Upper lobe of right lung (tissue), 1 donor: ENCODE measurements around the gene GPR137C. TPM values are rescaled to one million over a fixed set of nuclear protein-coding genes. Genes with fewer than 3 reads are reported as not detected.
"Not testable (repeated sequence)": the region's sequence is repeated elsewhere in the genome, so short reads cannot be mapped to it uniquely, and the experiment has no call there.

Experiments
- ATAC-seq: fragments of 200-7000 bp; cut with Tn5 transposase; one replicate; pipeline ENCODE4 v1.9.1; 2020; ENCODE audit warnings: mild to moderate bottlenecking, moderate library complexity
- DNase-seq: peaks from one replicate; pipeline ENCODE4 v3.0.0-alpha.2; 2020
- H3K27ac ChIP-seq: fragments of 200-600 bp; one replicate; pipeline ENCODE4 v1.8.0; 2022
- H3K27me3 ChIP-seq: fragments of 200-600 bp; one replicate; pipeline ENCODE4 v1.8.0; 2022; ENCODE audit warnings: mild to moderate bottlenecking
- H3K36me3 ChIP-seq: fragments of 200-600 bp; one replicate; pipeline ENCODE4 v1.8.0; 2022
- H3K4me1 ChIP-seq: fragments of 200-600 bp; one replicate; pipeline ENCODE4 v1.8.0; 2022
- H3K4me3 ChIP-seq: fragments of 200-600 bp; one replicate; pipeline ENCODE4 v1.8.0; 2022; ENCODE audit warnings: mild to moderate bottlenecking
- H3K9me3 ChIP-seq: fragments of 200-600 bp; one replicate; pipeline ENCODE4 v1.8.0; 2022
- CTCF ChIP-seq: fragments of 200-600 bp; IDR thresholded peaks from one replicate; pipeline ENCODE4 v1.8.0; 2022; ENCODE audit warnings: antibody characterized with exemption
- intact Hi-C: fragments of 100-400 bp; cut with DNase I; formaldehyde crosslinking; loops from one replicate; pipeline ENCODE4 v1.11.0; 2022
- total RNA-seq: library from RNA; stranded (reverse); fragmentation: NEBNext Ultra II Directional; extraction: Animal tissue kit (Norgen Biotek cat#: 25700); gene quantifications from one replicate; pipeline ENCODE4 v1.2.1, GENCODE V29; 2021
- donor health status: DM: no; HTN: yes; CAD: no; lungs with severe emphysema.

The GPR137C gene
- total RNA-seq, 1 donor from 2014 or later: 1.5 TPM

GRCh38 chr14:52563120-52563519 lies 10.5 kb downstream of the GPR137C start:
- TF ChIP-seq CTCF: no peak
- H3K27ac ChIP-seq: no peak overlapping the region

GRCh38 chr14:52568454-52568853 lies 15.8 kb downstream of the GPR137C start:
- H3K4me3 ChIP-seq, DNase-seq, H3K4me1 ChIP-seq, H3K36me3 ChIP-seq, intact Hi-C loops, H3K27ac ChIP-seq, ATAC-seq, H3K27me3 ChIP-seq: not testable (repeated sequence)
- peaks cover 11% of the 10 kb centered on the region for H3K9me3 ChIP-seq

More at GRCh38 chr14:52563120-52563519, 10.5 kb downstream of the GPR137C start:
- ATAC-seq: no peak
- no peaks in the 10 kb centered on the region for H3K9me3 ChIP-seq
- H3K27me3 ChIP-seq: no peaks in the 10 kb centered on the region
- intact Hi-C loops: no loop called here
- H3K4me1 ChIP-seq: no peaks in the 10 kb centered on the region
- H3K36me3 ChIP-seq: no peaks in the 10 kb centered on the region
- no peak for DNase-seq
- H3K4me3 ChIP-seq: no peak overlapping the region

GRCh38 chr14:52575858-52576257 lies 23.2 kb downstream of the GPR137C start:
- no peak for TF ChIP-seq CTCF
- intact Hi-C loops: no loop called here
- H3K9me3 ChIP-seq: peaks cover 11% of the 10 kb centered on the region
- no peaks in the 10 kb centered on the region for H3K4me1 ChIP-seq
- no peak overlapping the region for H3K27ac ChIP-seq
- DNase-seq: no peak
- H3K27me3 ChIP-seq: no peaks in the 10 kb centered on the region
- H3K36me3 ChIP-seq: no peaks in the 10 kb centered on the region
- H3K4me3 ChIP-seq: no peak overlapping the region
- no peak for ATAC-seq

GRCh38 chr14:52583544-52583943 lies 30.9 kb downstream of the GPR137C start:
- no peaks in the 10 kb centered on the region for H3K27me3 ChIP-seq
- TF ChIP-seq CTCF: no peak
- no peaks in the 10 kb centered on the region for H3K9me3 ChIP-seq
- H3K27ac ChIP-seq: no peak overlapping the region
- H3K4me3 ChIP-seq: no peak overlapping the region
- ATAC-seq (no peak), DNase-seq (no peak)
- H3K4me1 ChIP-seq: no peaks in the 10 kb centered on the region
- intact Hi-C loops: no loop called here
- no peaks in the 10 kb centered on the region for H3K36me3 ChIP-seq

GRCh38 chr14:52589646-52590045 lies 37.0 kb downstream of the GPR137C start:
- TF ChIP-seq CTCF: no peak
- H3K4me1 ChIP-seq: no peaks in the 10 kb centered on the region

GRCh38 chr14:52590318-52590717 lies 37.7 kb downstream of the GPR137C start:
- no peaks in the 10 kb centered on the region for H3K36me3 ChIP-seq
- TF ChIP-seq CTCF: no peak

More at GRCh38 chr14:52589646-52590045, 37.0 kb downstream of the GPR137C start:
- no peaks in the 10 kb centered on the region for H3K36me3 ChIP-seq
- H3K27ac ChIP-seq: no peak overlapping the region
- H3K4me3 ChIP-seq: no peak overlapping the region
- DNase-seq (no peak), ATAC-seq (no peak)
- intact Hi-C loops: no loop called here
- H3K27me3 ChIP-seq: no peaks in the 10 kb centered on the region
- no peaks in the 10 kb centered on the region for H3K9me3 ChIP-seq

More at GRCh38 chr14:52590318-52590717, 37.7 kb downstream of the GPR137C start:
- Histone ChIP-seq H3K9me3 (no peaks in the 10 kb centered on the region), H3K27me3 (no peaks in the 10 kb centered on the region), H3K27ac (no peak overlapping the region), H3K4me1 (no peaks in the 10 kb centered on the region), H3K4me3 (no peak overlapping the region)
- ATAC-seq: no peak
- DNase-seq: no peak
- intact Hi-C loops: no loop called here
